CD4-positive, alpha-beta T cell (primary cell): ENCODE data around the gene NFATC1. TPM values are rescaled to one million over a fixed set of nuclear protein-coding genes. Genes with fewer than 3 reads are reported as not detected.

ENCODE experiments used
- ATAC-seq: fragments of 200-7000 bp; cut with Tn5 transposase; one replicate; pipeline ENCODE4 v1.10.0; 2022; ENCODE audit warnings: mild to moderate bottlenecking; ENCODE audit not compliant: poor library complexity
- CTCF ChIA-PET: fragments of 350-600 bp; sonication (Branson Sonifier 250); formaldehyde crosslinking; loops from one replicate; lab custom pipeline; 2021; ENCODE audit warnings: antibody characterized with exemption, inconsistent platforms; lab: Charles Lee
- POLR2A ChIA-PET: fragments of 350-600 bp; sonication (Branson Sonifier 250); formaldehyde crosslinking; loops from one replicate; lab custom pipeline; 2021; ENCODE audit warnings: antibody characterized with exemption, inconsistent platforms; lab: Charles Lee
- DNase-seq, 14 experiments: peaks; one replicate each; pipeline ENCODE4 v3.0.0-alpha.2; 2013 to 2020; ENCODE audit warnings: mixed read lengths in 2 of 14
- H3K27ac ChIP-seq, 2 donors: one replicate each; pipeline versions ENCODE4 v1.5.1 to v1.7.0; 2013; ENCODE audit warnings: low read length in 2 of 2, low read depth in 1 of 2, mild to moderate bottlenecking in 1 of 2
- H3K27me3 ChIP-seq, 2 experiments: 1 replicate in 1 of 2; 2 replicates in 1 of 2; pipeline versions ENCODE4 v1.6.1 to v1.7.0; 2013; ENCODE audit warnings: low read length in 2 of 2, control low read depth in 1 of 2, mild to moderate bottlenecking in 1 of 2, moderate library complexity in 1 of 2; ENCODE audit not compliant: insufficient read depth in 2 of 2, control insufficient read depth in 1 of 2
- H3K36me3 ChIP-seq: one replicate; pipeline ENCODE4 v1.6.1; 2013; ENCODE audit warnings: low read length, control low read depth; ENCODE audit not compliant: insufficient read depth
- H3K4me1 ChIP-seq: one replicate; pipeline ENCODE4 v1.6.1; 2013; ENCODE audit warnings: low read length, control low read depth; ENCODE audit not compliant: insufficient read depth
- H3K4me3 ChIP-seq: one replicate; pipeline ENCODE4 v1.5.1; 2013; ENCODE audit warnings: mild to moderate bottlenecking, low read length, moderate library complexity
- H3K9me3 ChIP-seq, 2 experiments: 1 replicate in 1 of 2; 2 replicates in 1 of 2; pipeline versions ENCODE4 v1.6.1 to v1.7.0; 2013; ENCODE audit warnings: low read length in 2 of 2, mild to moderate bottlenecking in 2 of 2, control low read depth in 1 of 2, moderate library complexity in 1 of 2; ENCODE audit not compliant: control insufficient read depth in 1 of 2, insufficient read depth in 1 of 2
- H3K27ac Mint-ChIP-seq: one replicate; pipeline ENCODE4 v1.8.0; 2020; ENCODE audit warnings: mixed read lengths
- H3K27me3 Mint-ChIP-seq: one replicate; pipeline ENCODE4 v1.8.0; 2021; ENCODE audit warnings: mixed read lengths
- H3K36me3 Mint-ChIP-seq: one replicate; pipeline ENCODE4 v1.8.0; 2021; ENCODE audit warnings: low read depth, mixed read lengths
- H3K4me1 Mint-ChIP-seq: one replicate; pipeline ENCODE4 v1.8.0; 2021; ENCODE audit warnings: low read depth, mixed read lengths
- H3K4me3 Mint-ChIP-seq: one replicate; pipeline ENCODE4 v1.8.0; 2020; ENCODE audit warnings: mild to moderate bottlenecking, mixed read lengths
- H3K9me3 Mint-ChIP-seq: one replicate; pipeline ENCODE4 v1.8.0; 2020; ENCODE audit warnings: mixed read lengths
- intact Hi-C, 2 experiments: fragments of 100-400 bp; cut with DNase I in 1 of 2; cut with micrococcal nuclease in 1 of 2; formaldehyde crosslinking; loops; one replicate each; pipeline versions ENCODE4 v1.15.1 to v1.9.0; 2023 to 2025; cut with DNase I, micrococcal nuclease
- total RNA-seq, 174 experiments: library from RNA in 2 of 174; stranded (reverse) in 2 of 174; gene quantifications; one replicate each; pipeline ENCODE4 v1.2.3 and lab custom pipeline; 2021 to 2026
- TF ChIP-seq, protein P1 (sequence below): fragments of 200-600 bp; IDR thresholded peaks from one replicate; pipeline ENCODE4 v1.8.0; 2022; ENCODE audit warnings: antibody characterized with exemption, mild to moderate bottlenecking

NFATC1 gene
- total RNA-seq, 2 experiments from 2014 or later: 107 to 113 TPM

DNA sequence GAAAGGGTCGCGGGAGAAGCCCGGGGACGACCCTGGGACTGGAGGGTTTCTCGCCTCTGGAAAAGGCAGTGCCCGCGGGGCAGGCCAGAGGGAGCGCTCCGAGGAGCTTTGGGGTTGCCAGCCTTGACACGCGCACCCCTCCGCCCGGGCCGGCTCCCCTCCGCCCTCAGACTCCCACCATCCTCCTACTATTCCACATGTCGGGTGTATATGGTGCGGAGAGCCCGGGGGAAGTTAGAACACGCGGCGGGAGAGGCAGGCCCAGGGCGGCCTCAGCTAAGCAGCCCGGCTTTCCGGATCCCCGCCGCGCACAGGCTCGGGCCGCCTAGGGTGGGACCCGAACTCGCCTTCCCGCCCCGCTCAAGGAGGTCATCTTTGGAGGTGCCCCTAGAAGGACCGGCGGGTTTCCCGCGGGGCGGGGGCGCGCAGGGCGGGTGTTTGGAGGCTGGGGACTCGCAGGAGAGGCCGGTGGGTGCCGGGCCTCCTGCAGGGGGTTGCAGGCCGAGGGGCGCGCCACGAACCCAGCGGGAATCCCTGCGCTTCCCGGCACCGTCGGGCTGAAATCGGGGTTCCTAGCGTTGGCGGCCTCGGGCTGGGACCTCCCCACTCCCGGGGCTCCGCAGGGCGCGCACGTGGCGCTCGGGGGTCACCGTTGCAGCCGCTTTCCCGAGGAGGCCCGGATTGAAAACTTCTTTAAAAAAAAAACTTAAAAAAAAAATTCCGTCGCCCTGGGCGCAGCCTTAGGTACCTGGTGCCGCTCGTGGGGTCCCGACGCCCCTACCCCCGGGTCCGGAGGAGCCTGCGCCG lies 3.7 kb downstream of the NFATC1 start:
- CTCF ChIA-PET: interaction anchor here (1.5 kb wide), 1 partner anchor 18 kb away, joined by 4 read pairs; no protein-coding TSS in a partner anchor
- peak overlapping the region; percentile 96 for H3K27ac Mint-ChIP-seq
- H3K36me3 Mint-ChIP-seq: peaks cover 46% of the 10 kb centered on the region

DNA sequence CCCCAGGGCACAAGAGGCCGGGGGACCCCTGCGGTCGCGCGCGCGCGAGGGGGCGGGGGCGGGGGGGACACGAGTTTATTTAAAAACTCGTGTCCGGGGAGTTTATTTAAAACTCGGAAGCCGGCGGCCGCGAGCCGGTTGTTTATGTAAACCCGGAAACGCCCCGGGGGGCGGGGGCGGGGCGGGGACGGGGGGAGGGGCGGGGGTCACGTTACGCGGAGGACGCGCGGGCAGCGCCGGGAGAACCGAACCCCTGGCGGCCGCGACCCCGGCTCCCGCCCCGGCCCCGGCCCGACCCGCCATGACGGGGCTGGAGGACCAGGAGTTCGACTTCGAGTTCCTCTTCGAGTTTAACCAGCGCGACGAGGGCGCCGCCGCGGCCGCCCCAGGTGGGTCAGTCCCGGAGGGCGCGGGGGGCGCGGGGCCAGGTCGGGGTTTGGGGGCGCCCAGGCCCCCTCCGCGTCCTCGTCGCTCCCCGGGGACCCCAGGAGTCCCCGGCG lies 4.4 kb downstream of the NFATC1 start:
- TF ChIP-seq, protein P1, sequence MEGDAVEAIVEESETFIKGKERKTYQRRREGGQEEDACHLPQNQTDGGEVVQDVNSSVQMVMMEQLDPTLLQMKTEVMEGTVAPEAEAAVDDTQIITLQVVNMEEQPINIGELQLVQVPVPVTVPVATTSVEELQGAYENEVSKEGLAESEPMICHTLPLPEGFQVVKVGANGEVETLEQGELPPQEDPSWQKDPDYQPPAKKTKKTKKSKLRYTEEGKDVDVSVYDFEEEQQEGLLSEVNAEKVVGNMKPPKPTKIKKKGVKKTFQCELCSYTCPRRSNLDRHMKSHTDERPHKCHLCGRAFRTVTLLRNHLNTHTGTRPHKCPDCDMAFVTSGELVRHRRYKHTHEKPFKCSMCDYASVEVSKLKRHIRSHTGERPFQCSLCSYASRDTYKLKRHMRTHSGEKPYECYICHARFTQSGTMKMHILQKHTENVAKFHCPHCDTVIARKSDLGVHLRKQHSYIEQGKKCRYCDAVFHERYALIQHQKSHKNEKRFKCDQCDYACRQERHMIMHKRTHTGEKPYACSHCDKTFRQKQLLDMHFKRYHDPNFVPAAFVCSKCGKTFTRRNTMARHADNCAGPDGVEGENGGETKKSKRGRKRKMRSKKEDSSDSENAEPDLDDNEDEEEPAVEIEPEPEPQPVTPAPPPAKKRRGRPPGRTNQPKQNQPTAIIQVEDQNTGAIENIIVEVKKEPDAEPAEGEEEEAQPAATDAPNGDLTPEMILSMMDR: no peak
- peaks cover 56% of the 10 kb centered on the region for H3K4me1 Mint-ChIP-seq
- H3K9me3 Mint-ChIP-seq: no peaks in the 10 kb centered on the region
- intact Hi-C loops: loop anchor here in 1 of 2 experiments (10.0 kb wide), 1 partner anchor 635 kb away; the partner anchor contains the start of gene RBFA
- Histone ChIP-seq H3K4me1 (peaks cover 76% of the 10 kb centered on the region), H3K27me3 (no peaks in the 10 kb centered on the region), H3K27ac (peak overlapping the region; percentile 58 to 86), H3K36me3 (peaks cover 4% of the 10 kb centered on the region), H3K9me3 (no peaks in the 10 kb centered on the region), H3K4me3 (peak overlapping the region; percentile 63)
- no peaks in the 10 kb centered on the region for H3K27me3 Mint-ChIP-seq
- peaks cover 48% of the 10 kb centered on the region for H3K36me3 Mint-ChIP-seq
- ChIA-PET POLR2A (interaction anchor here (0.5 to 1.5 kb wide), 5 partner anchors 7 to 279 kb away, joined by 3 to 10 read pairs (median 3); no protein-coding TSS in a partner anchor), CTCF (no interaction called here)
- no peak overlapping the region for H3K27ac Mint-ChIP-seq
- ATAC-seq (peak; percentile 5), DNase-seq (peak; percentile 53 to 86 (median 70))
- no peak overlapping the region for H3K4me3 Mint-ChIP-seq

More for the DNA sequence above, 3.7 kb downstream of the NFATC1 start:
- POLR2A ChIA-PET: interaction anchor here (0.6 to 5.3 kb wide), 3 partner anchors 124 to 280 kb away, joined by 3 to 34 read pairs (median 3); partner anchors contain the start of gene CTDP1
- Histone ChIP-seq H3K9me3 (no peaks in the 10 kb centered on the region), H3K4me1 (peaks cover 76% of the 10 kb centered on the region), H3K27me3 (peaks cover 0 to 3% of the 10 kb centered on the region in 2 experiments), H3K36me3 (peaks cover 4% of the 10 kb centered on the region), H3K27ac (peak overlapping the region; percentile 57 to 67), H3K4me3 (peak overlapping the region; percentile 63)
- DNase-seq: peak in 5 of 14 experiments; percentile 32 to 53 (median 52)
- H3K9me3 Mint-ChIP-seq: no peaks in the 10 kb centered on the region
- peaks cover 54% of the 10 kb centered on the region for H3K4me1 Mint-ChIP-seq
- H3K27me3 Mint-ChIP-seq: no peaks in the 10 kb centered on the region
- TF ChIP-seq, protein P1: no peak
- intact Hi-C loops: loop anchor here (5.0 to 10.0 kb wide), 5 partner anchors 38 to 635 kb away; partner anchors contain the start of genes ATP9B (in 1 of the 2), RBFA (in 1 of the 2) and SLC66A2 (in 1 of the 2)
- peak overlapping the region; percentile 94 for H3K4me3 Mint-ChIP-seq
- ATAC-seq: peak; percentile 7

DNA sequence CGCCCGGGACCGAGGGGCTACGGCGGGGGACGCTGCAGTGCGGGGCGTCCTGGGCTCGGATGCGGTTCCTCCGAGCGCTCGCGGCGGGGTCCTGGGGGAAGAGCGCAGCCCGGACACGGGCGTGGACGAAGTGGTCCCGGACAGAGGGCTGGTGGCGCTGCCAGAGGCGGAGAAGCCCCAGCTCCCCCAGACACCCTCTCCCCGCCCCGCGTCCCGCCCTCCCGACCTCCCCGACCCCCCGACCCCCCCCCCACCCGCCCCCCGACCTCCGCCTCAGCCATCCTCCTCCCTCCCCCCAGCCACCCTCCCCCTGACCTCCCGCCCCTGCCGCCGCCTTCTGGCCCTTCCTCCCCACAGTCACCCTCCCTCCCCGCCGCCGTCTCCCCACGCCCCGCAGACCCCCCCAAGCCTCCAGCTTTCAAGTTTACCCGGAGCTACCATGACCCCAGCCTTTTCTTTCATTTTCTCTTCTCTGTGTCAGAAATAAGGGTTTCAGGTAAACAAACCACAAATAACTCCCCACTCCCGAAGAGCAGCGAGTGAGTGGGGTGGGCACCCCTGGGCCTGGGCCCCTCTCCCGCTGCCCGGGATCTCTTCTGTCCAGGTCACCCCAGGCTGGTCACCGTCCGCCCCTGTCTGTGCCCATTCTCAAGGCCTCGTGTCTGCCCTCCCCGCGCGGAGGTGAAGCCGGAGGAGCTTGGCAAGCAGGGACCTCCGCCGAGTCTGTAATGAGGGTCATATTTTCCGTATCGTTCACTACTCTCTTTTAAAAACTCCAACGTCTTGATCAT lies 5.1 kb downstream of the NFATC1 start:
- peak overlapping the region; percentile 63 for H3K4me3 ChIP-seq
- DNase-seq (peak in 13 of 14 experiments; percentile 36 to 86 (median 57)), ATAC-seq (peak; percentile 4)
- CTCF ChIA-PET: interaction anchor here (0.6 kb wide), 2 partner anchors 14 to 20 kb away, joined by 3 to 5 read pairs; no protein-coding TSS in a partner anchor
- POLR2A ChIA-PET: interaction anchor here (0.5 to 1.5 kb wide), 7 partner anchors 8 to 278 kb away, joined by 3 to 10 read pairs (median 3); no protein-coding TSS in a partner anchor
- peaks cover 52% of the 10 kb centered on the region for H3K36me3 Mint-ChIP-seq
- H3K4me1 ChIP-seq: peaks cover 82% of the 10 kb centered on the region
- H3K27ac ChIP-seq: peak overlapping the region; percentile 92 to 97
- intact Hi-C loops: loop anchor here in 1 of 2 experiments (10.0 kb wide), 1 partner anchor 634 kb away; the partner anchor contains the start of gene RBFA
- H3K27ac Mint-ChIP-seq: peak overlapping the region; percentile 96
- peaks cover 4% of the 10 kb centered on the region for H3K36me3 ChIP-seq
- peaks cover 63% of the 10 kb centered on the region for H3K4me1 Mint-ChIP-seq
- H3K27me3 Mint-ChIP-seq: no peaks in the 10 kb centered on the region
- TF ChIP-seq, protein P1: no peak
- no peaks in the 10 kb centered on the region for H3K9me3 Mint-ChIP-seq
- no peaks in the 10 kb centered on the region for H3K9me3 ChIP-seq
- H3K4me3 Mint-ChIP-seq: peak overlapping the region; percentile 90
- no peaks in the 10 kb centered on the region for H3K27me3 ChIP-seq
